DND-41 (cell line): ENCODE data around the gene LTBP1.

Experiments
- EZH2 ChIP-seq: IDR thresholded peaks from 3 replicates; pipeline ENCODE4 v1.6.1; 2012; ENCODE audit warnings: borderline replicate concordance, low read depth, mild to moderate bottlenecking, moderate library complexity, low read length, inconsistent platforms; ENCODE audit not compliant: severe bottlenecking
- TF ChIP-seq, protein P1 (sequence below): IDR thresholded peaks from 2 replicates; pipeline ENCODE4 v1.5.1; 2012; ENCODE audit warnings: borderline replicate concordance, low read length, moderate library complexity, mild to moderate bottlenecking; ENCODE audit not compliant: poor library complexity, severe bottlenecking; ENCODE audit errors: extremely low read depth

DNA sequence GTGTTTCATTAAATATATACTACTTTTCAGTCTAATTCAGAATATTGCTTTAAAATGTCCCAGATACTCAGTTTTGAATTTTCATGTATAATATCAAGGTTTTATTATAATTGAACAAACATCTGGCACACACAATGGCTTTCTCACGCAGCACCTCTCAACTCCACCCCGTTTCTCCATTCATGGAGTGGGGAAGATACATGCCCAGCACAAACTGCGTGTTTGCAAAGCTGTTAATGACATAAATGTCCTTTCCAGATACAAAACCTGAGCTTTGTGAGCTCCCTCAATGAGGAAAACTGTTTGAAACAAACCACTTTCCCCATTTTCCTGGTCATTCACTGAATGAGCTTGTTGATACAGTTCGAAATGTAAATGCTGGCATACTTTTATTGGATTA is 379.3 kb downstream of the LTBP1 start:
- TF ChIP-seq EZH2, result no peak
- TF ChIP-seq, protein P1, sequence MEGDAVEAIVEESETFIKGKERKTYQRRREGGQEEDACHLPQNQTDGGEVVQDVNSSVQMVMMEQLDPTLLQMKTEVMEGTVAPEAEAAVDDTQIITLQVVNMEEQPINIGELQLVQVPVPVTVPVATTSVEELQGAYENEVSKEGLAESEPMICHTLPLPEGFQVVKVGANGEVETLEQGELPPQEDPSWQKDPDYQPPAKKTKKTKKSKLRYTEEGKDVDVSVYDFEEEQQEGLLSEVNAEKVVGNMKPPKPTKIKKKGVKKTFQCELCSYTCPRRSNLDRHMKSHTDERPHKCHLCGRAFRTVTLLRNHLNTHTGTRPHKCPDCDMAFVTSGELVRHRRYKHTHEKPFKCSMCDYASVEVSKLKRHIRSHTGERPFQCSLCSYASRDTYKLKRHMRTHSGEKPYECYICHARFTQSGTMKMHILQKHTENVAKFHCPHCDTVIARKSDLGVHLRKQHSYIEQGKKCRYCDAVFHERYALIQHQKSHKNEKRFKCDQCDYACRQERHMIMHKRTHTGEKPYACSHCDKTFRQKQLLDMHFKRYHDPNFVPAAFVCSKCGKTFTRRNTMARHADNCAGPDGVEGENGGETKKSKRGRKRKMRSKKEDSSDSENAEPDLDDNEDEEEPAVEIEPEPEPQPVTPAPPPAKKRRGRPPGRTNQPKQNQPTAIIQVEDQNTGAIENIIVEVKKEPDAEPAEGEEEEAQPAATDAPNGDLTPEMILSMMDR, result no peak
